Liver (tissue), 3 donors: ENCODE results near the gene GUCY1A1.

ENCODE experiments used
- CTCF ChIP-seq: fragments of 150-350 bp; IDR thresholded peaks from 2 replicates; pipeline ENCODE4 v1.5.1; 2017; ENCODE audit warnings: improper control_type of control experiment, low read depth, low read length; ENCODE audit not compliant: missing input control
- MAX ChIP-seq: IDR thresholded peaks from 2 replicates; pipeline ENCODE4 v1.6.1; 2016; ENCODE audit warnings: antibody characterized with exemption
- RAD21 ChIP-seq, 2 donors: IDR thresholded peaks; 2 replicates each; pipeline ENCODE4 v1.6.1; 2016; ENCODE audit warnings: antibody characterized with exemption in 2 of 2, mild to moderate bottlenecking in 2 of 2
- YY1 ChIP-seq: IDR thresholded peaks from 2 replicates; pipeline ENCODE4 v1.6.1; 2016; ENCODE audit warnings: antibody characterized with exemption, mild to moderate bottlenecking
- donor health status: healthy.
- donor health status: healthy.

- TF ChIP-seq MAX: no peak
- no peak for TF ChIP-seq RAD21 (IDR thresholded peaks at IDR 0.05)
- no peak for TF ChIP-seq CTCF
- TF ChIP-seq YY1: no peak
These were observed 95.7 kb downstream of the GUCY1A1 start for GRCh38 chr4:155762334-155762733.
